ENCODE data around the gene EYA3. TPM values are rescaled to one million over a fixed set of nuclear protein-coding genes. Genes with fewer than 3 reads are reported as not detected.
A peak's percentile ranks its signal among the peaks of the same experiment; 100 is the strongest.

Gene EYA3
- total RNA-seq, 3 donors from 2014 or later (not counting 1 experiment from before 2014, with no cell fraction given): 17.7 to 25.2 (median 19.1) TPM

DNA sequence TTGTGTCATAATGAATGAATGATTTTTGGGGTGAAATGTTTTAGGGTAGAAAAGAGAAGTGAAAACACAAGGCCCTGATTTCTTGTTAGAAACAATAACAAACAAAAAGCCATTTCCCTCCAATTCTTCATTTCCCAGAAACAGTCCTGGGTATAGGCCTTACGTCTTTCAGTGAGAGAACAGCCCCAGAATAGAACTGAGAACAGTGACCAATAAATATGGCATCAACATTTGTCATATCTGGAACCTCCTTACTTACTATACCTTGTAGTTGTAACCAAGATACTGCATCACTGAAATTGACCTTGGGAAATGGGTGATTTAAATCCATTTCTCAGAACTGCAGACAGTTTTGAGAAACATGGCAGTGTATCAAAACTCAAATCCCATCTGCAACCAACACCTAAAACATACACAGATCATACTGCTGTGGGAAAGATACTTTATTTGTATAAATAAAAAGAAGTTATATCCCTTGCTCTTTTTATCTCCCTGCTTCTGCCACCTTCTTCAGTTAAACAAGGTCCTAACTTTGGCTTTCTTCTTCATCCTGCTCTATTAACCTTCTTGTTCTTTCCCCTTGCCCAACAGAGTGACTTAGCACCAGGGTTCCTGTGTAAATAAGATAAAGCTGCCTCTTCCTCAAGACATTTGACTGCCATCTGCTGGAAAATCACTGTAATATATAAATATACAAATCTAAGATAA lies 109.1 kb downstream of the EYA3 start:
- no peak overlapping the region for H3K4me3 Mint-ChIP-seq
- Histone ChIP-seq H3K4me3 (ENCODE audit: low read length) (no peak overlapping the region), H3K9me3 (ENCODE audit: control insufficient read depth, insufficient read depth, low read length) (no peaks in the 10 kb centered on the region), H3K4me1 (ENCODE audit: control insufficient read depth, insufficient read depth, low read length) (no peaks in the 10 kb centered on the region), H3K36me3 (ENCODE audit: control insufficient read depth, insufficient read depth, low read length) (peaks cover 12% of the 10 kb centered on the region), H3K27me3 (ENCODE audit: control insufficient read depth, insufficient read depth, low read length) (no peaks in the 10 kb centered on the region), H3K27ac (ENCODE audit: low read length) (no peak overlapping the region)
- peak; percentile 65 to 86 (median 79) for ATAC-seq
- no peaks in the 10 kb centered on the region for H3K9me3 Mint-ChIP-seq
- TF ChIP-seq, protein P1, sequence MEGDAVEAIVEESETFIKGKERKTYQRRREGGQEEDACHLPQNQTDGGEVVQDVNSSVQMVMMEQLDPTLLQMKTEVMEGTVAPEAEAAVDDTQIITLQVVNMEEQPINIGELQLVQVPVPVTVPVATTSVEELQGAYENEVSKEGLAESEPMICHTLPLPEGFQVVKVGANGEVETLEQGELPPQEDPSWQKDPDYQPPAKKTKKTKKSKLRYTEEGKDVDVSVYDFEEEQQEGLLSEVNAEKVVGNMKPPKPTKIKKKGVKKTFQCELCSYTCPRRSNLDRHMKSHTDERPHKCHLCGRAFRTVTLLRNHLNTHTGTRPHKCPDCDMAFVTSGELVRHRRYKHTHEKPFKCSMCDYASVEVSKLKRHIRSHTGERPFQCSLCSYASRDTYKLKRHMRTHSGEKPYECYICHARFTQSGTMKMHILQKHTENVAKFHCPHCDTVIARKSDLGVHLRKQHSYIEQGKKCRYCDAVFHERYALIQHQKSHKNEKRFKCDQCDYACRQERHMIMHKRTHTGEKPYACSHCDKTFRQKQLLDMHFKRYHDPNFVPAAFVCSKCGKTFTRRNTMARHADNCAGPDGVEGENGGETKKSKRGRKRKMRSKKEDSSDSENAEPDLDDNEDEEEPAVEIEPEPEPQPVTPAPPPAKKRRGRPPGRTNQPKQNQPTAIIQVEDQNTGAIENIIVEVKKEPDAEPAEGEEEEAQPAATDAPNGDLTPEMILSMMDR (IDR thresholded peaks at IDR 0.05): peak; percentile 58
- WGBS (ENCODE audit: insufficient coverage): 63% methylated on average over 1 of the region's 1 CpG
- H3K27ac Mint-ChIP-seq: no peak overlapping the region
- peak in 1 of 2 donors; percentile 75 for DNase-seq
- H3K4me1 Mint-ChIP-seq: no peaks in the 10 kb centered on the region
- no peaks in the 10 kb centered on the region for H3K36me3 Mint-ChIP-seq
- H3K27me3 Mint-ChIP-seq (ENCODE audit: low read depth in 2 of 2): no peaks in the 10 kb centered on the region
- intact Hi-C loops (cut with micrococcal nuclease): loop anchor here (1.0 to 2.0 kb wide), 2 partner anchors 39 to 121 kb away; no protein-coding TSS in a partner anchor

GRCh38 chr1:27974417-27974781 lies 114.0 kb downstream of the EYA3 start:
- H3K27ac ChIP-seq (ENCODE audit: low read length): no peak overlapping the region
- TF ChIP-seq, protein P1 (IDR thresholded peaks at IDR 0.05): no peak
- no peak overlapping the region for H3K27ac Mint-ChIP-seq
- peaks cover 4 to 5% of the 10 kb centered on the region in 2 donors for H3K4me1 Mint-ChIP-seq
- H3K4me3 ChIP-seq (ENCODE audit: low read length): no peak overlapping the region
- no peaks in the 10 kb centered on the region for H3K9me3 Mint-ChIP-seq
- H3K9me3 ChIP-seq (ENCODE audit: control insufficient read depth, insufficient read depth, low read length): no peaks in the 10 kb centered on the region
- H3K36me3 ChIP-seq (ENCODE audit: control insufficient read depth, insufficient read depth, low read length): peaks cover 19% of the 10 kb centered on the region
- H3K27me3 Mint-ChIP-seq (ENCODE audit: low read depth in 2 of 2): no peaks in the 10 kb centered on the region
- intact Hi-C loops (cut with micrococcal nuclease): no loop called here
- no peaks in the 10 kb centered on the region for H3K4me1 ChIP-seq (ENCODE audit: control insufficient read depth, insufficient read depth, low read length)
- no peaks in the 10 kb centered on the region for H3K36me3 Mint-ChIP-seq
- no peaks in the 10 kb centered on the region for H3K27me3 ChIP-seq (ENCODE audit: control insufficient read depth, insufficient read depth, low read length)
- DNase-seq (no peak), ATAC-seq (no peak)
- no peak overlapping the region for H3K4me3 Mint-ChIP-seq

GRCh38 chr1:27973771-27974416 lies 114.5 kb downstream of the EYA3 start:
- Histone ChIP-seq H3K36me3 (ENCODE audit: control insufficient read depth, insufficient read depth, low read length) (peaks cover 19% of the 10 kb centered on the region), H3K9me3 (ENCODE audit: control insufficient read depth, insufficient read depth, low read length) (no peaks in the 10 kb centered on the region), H3K4me1 (ENCODE audit: control insufficient read depth, insufficient read depth, low read length) (no peaks in the 10 kb centered on the region), H3K4me3 (ENCODE audit: low read length) (no peak overlapping the region), H3K27me3 (ENCODE audit: control insufficient read depth, insufficient read depth, low read length) (no peaks in the 10 kb centered on the region), H3K27ac (ENCODE audit: low read length) (no peak overlapping the region)
- Mint-ChIP-seq H3K27ac (peak overlapping the region; percentile 22 to 38), H3K4me1 (peaks cover 5 to 6% of the 10 kb centered on the region in 2 donors), H3K4me3 (no peak overlapping the region), H3K9me3 (no peaks in the 10 kb centered on the region), H3K36me3 (no peaks in the 10 kb centered on the region), H3K27me3 (ENCODE audit: low read depth in 2 of 2) (no peaks in the 10 kb centered on the region)
- TF ChIP-seq, protein P1 (IDR thresholded peaks at IDR 0.05): no peak
- ATAC-seq (no peak), DNase-seq (no peak)
- WGBS (ENCODE audit: insufficient coverage): 93% methylated on average over 3 of the region's 4 CpGs
- intact Hi-C loops (cut with micrococcal nuclease): no loop called here

Data from natural killer cell (primary cell).